CD8-positive, alpha-beta memory T cell (primary cell): ENCODE results near the gene UBTD1. TPM values are rescaled to one million over a fixed set of nuclear protein-coding genes. Genes with fewer than 3 reads are reported as not detected.
A peak's percentile ranks its signal among the peaks of the same experiment; 100 is the strongest.

Experiments used
- CTCF ChIA-PET: fragments of 350-600 bp; sonication (Branson Sonifier 250); formaldehyde crosslinking; loops from one replicate; lab custom pipeline; 2021; ENCODE audit warnings: antibody characterized with exemption; lab: Charles Lee
- POLR2A ChIA-PET: fragments of 350-600 bp; sonication (Branson Sonifier 250); formaldehyde crosslinking; loops from one replicate; lab custom pipeline; 2021; ENCODE audit warnings: antibody characterized with exemption; lab: Charles Lee
- DNase-seq, 5 donors: peaks; one replicate each; pipeline versions ENCODE4 v3.0.0 to v3.0.0-alpha.2; 2020 to 2022; ENCODE audit warnings: mixed read lengths in 1 of 5
- H3K27ac ChIP-seq: one replicate; pipeline ENCODE4 v1.7.0; 2013; ENCODE audit warnings: low read depth, mild to moderate bottlenecking, low read length, moderate library complexity
- H3K27me3 ChIP-seq: 2 replicates; pipeline ENCODE4 v1.7.0; 2013; ENCODE audit warnings: low read length, mild to moderate bottlenecking; ENCODE audit not compliant: insufficient read depth, poor library complexity, severe bottlenecking
- H3K36me3 ChIP-seq: 2 replicates; pipeline ENCODE4 v1.7.0; 2013; ENCODE audit warnings: mild to moderate bottlenecking, low read length, moderate library complexity; ENCODE audit not compliant: insufficient read depth
- H3K4me1 ChIP-seq: 2 replicates; pipeline ENCODE4 v1.7.0; 2013; ENCODE audit warnings: mild to moderate bottlenecking, low read length, moderate library complexity; ENCODE audit not compliant: insufficient read depth
- H3K4me3 ChIP-seq: 2 replicates; pipeline ENCODE4 v1.7.0; 2013; ENCODE audit warnings: mild to moderate bottlenecking, low read length
- H3K9me3 ChIP-seq: 2 replicates; pipeline ENCODE4 v1.7.0; 2013; ENCODE audit warnings: mild to moderate bottlenecking, low read length
- H3K27ac Mint-ChIP-seq, 8 donors: one replicate each; pipeline ENCODE4 v1.8.0; 2020 to 2021; ENCODE audit warnings: mixed read lengths in 8 of 8, mild to moderate bottlenecking in 6 of 8, inconsistent platforms in 3 of 8, moderate library complexity in 3 of 8
- H3K27me3 Mint-ChIP-seq, 2 donors: one replicate each; pipeline ENCODE4 v1.8.0; 2020 to 2021; ENCODE audit warnings: mixed read lengths in 2 of 2, mild to moderate bottlenecking in 1 of 2, moderate library complexity in 1 of 2
- H3K36me3 Mint-ChIP-seq, 3 donors: one replicate each; pipeline ENCODE4 v1.8.0; 2020 to 2021; ENCODE audit warnings: mixed read lengths in 3 of 3, inconsistent platforms in 1 of 3, mild to moderate bottlenecking in 1 of 3
- H3K4me1 Mint-ChIP-seq, 3 donors: one replicate each; pipeline ENCODE4 v1.8.0; 2020 to 2021; ENCODE audit warnings: mixed read lengths in 3 of 3, inconsistent platforms in 1 of 3, mild to moderate bottlenecking in 1 of 3
- H3K4me3 Mint-ChIP-seq, 7 donors: one replicate each; pipeline ENCODE4 v1.8.0; 2020 to 2021; ENCODE audit warnings: mixed read lengths in 7 of 7, mild to moderate bottlenecking in 6 of 7, moderate library complexity in 4 of 7, inconsistent platforms in 2 of 7
- H3K9me3 Mint-ChIP-seq, 5 donors: one replicate each; pipeline ENCODE4 v1.8.0; 2020 to 2022; ENCODE audit warnings: mixed read lengths in 5 of 5, mild to moderate bottlenecking in 3 of 5, moderate library complexity in 2 of 5, inconsistent platforms in 1 of 5
- polyA plus RNA-seq: library from polyadenylated mRNA; unstranded; fragments of 300-500 nt; fragmentation: Illumina TruSeq; gene quantifications from one replicate; pipeline ENCODE4 v1.2.3, GENCODE V29; 2021
- total RNA-seq, 2 experiments: library from RNA; stranded (reverse); gene quantifications; one replicate each; pipeline ENCODE4 v1.2.3, GENCODE V29; 2021

The UBTD1 gene
- total and polyA plus RNA-seq, 3 experiments from 2014 or later: 1.9 to 2.6 (median 2.0) TPM

- H3K27ac Mint-ChIP-seq: peak overlapping the region in 1 of 8 donors; percentile 4
- H3K27me3 Mint-ChIP-seq: no peaks in the 10 kb centered on the region
- no peak for DNase-seq
- H3K27me3 ChIP-seq: no peaks in the 10 kb centered on the region
- H3K36me3 ChIP-seq: no peaks in the 10 kb centered on the region
- no peak overlapping the region for H3K27ac ChIP-seq
- no peaks in the 10 kb centered on the region for H3K4me1 ChIP-seq
- no peaks in the 10 kb centered on the region for H3K4me1 Mint-ChIP-seq
- ChIA-PET CTCF (interaction anchor here (1.1 kb wide), 1 partner anchor 12 kb away, joined by 3 read pairs; no protein-coding TSS in a partner anchor), POLR2A (no interaction called here)
- H3K9me3 ChIP-seq: no peaks in the 10 kb centered on the region
- no peak overlapping the region for H3K4me3 ChIP-seq
- H3K4me3 Mint-ChIP-seq: no peak overlapping the region
- peaks cover 0 to 2% (median 0%) of the 10 kb centered on the region in 3 donors for H3K36me3 Mint-ChIP-seq
- H3K9me3 Mint-ChIP-seq: no peaks in the 10 kb centered on the region
These were observed 66.1 kb downstream of the UBTD1 start for GRCh38 chr10:97564776-97565175.

- ChIA-PET POLR2A (interaction anchor here (0.7 kb wide), 3 partner anchors 68 to 152 kb away, joined by 3 read pairs; partner anchors contain the start of gene UBTD1), CTCF (no interaction called here)
- no peak overlapping the region for H3K4me3 ChIP-seq
- H3K27ac ChIP-seq: no peak overlapping the region
- Mint-ChIP-seq H3K4me1 (no peaks in the 10 kb centered on the region), H3K36me3 (peaks cover 0 to 2% (median 0%) of the 10 kb centered on the region in 3 donors), H3K27me3 (no peaks in the 10 kb centered on the region), H3K27ac (no peak overlapping the region), H3K9me3 (no peaks in the 10 kb centered on the region), H3K4me3 (no peak overlapping the region)
- H3K36me3 ChIP-seq: no peaks in the 10 kb centered on the region
- no peaks in the 10 kb centered on the region for H3K27me3 ChIP-seq
- DNase-seq: no peak
- H3K9me3 ChIP-seq: no peaks in the 10 kb centered on the region
- H3K4me1 ChIP-seq: no peaks in the 10 kb centered on the region
These were observed 67.7 kb downstream of the UBTD1 start for GRCh38 chr10:97566336-97566996.

GRCh38 chr10:97567891-97568290, 69.2 kb downstream of the UBTD1 start:
- DNase-seq: no peak
- Mint-ChIP-seq H3K9me3 (no peaks in the 10 kb centered on the region), H3K27ac (no peak overlapping the region), H3K36me3 (peaks cover 0 to 2% (median 0%) of the 10 kb centered on the region in 3 donors), H3K4me3 (no peak overlapping the region), H3K4me1 (no peaks in the 10 kb centered on the region), H3K27me3 (no peaks in the 10 kb centered on the region)
- no peaks in the 10 kb centered on the region for H3K4me1 ChIP-seq
- ChIA-PET CTCF (no interaction called here), POLR2A (no interaction called here)
- no peaks in the 10 kb centered on the region for H3K27me3 ChIP-seq
- H3K9me3 ChIP-seq: no peaks in the 10 kb centered on the region
- no peak overlapping the region for H3K4me3 ChIP-seq
- H3K36me3 ChIP-seq: no peaks in the 10 kb centered on the region
- H3K27ac ChIP-seq: no peak overlapping the region

- no peaks in the 10 kb centered on the region for H3K9me3 Mint-ChIP-seq
- peaks cover 0 to 2% (median 0%) of the 10 kb centered on the region in 3 donors for H3K36me3 Mint-ChIP-seq
- H3K4me3 Mint-ChIP-seq: no peak overlapping the region
These were observed 71.5 kb downstream of the UBTD1 start for GRCh38 chr10:97570146-97570788.

GRCh38 chr10:97570789-97571471, 72.2 kb downstream of the UBTD1 start:
- Mint-ChIP-seq H3K9me3 (no peaks in the 10 kb centered on the region), H3K4me1 (no peaks in the 10 kb centered on the region), H3K27ac (peak overlapping the region in 1 of 8 donors; percentile 6), H3K36me3 (peaks cover 0 to 2% (median 0%) of the 10 kb centered on the region in 3 donors), H3K27me3 (no peaks in the 10 kb centered on the region), H3K4me3 (no peak overlapping the region)
- Histone ChIP-seq H3K9me3 (no peaks in the 10 kb centered on the region), H3K4me3 (no peak overlapping the region), H3K4me1 (no peaks in the 10 kb centered on the region), H3K27ac (no peak overlapping the region), H3K27me3 (no peaks in the 10 kb centered on the region), H3K36me3 (no peaks in the 10 kb centered on the region)
- ChIA-PET CTCF (interaction anchor here (1.2 to 2.3 kb wide), 6 partner anchors 13 to 161 kb away, joined by 3 to 7 read pairs (median 4); partner anchors contain the start of genes C10orf62 and HOGA1), POLR2A (no interaction called here)
- no peak for DNase-seq

More at GRCh38 chr10:97570146-97570788, 71.5 kb downstream of the UBTD1 start:
- H3K36me3 ChIP-seq: no peaks in the 10 kb centered on the region
- no peak overlapping the region for H3K4me3 ChIP-seq
- Mint-ChIP-seq H3K27me3 (no peaks in the 10 kb centered on the region), H3K27ac (no peak overlapping the region), H3K4me1 (no peaks in the 10 kb centered on the region)
- CTCF ChIA-PET: no interaction called here
- DNase-seq: no peak
- no peaks in the 10 kb centered on the region for H3K9me3 ChIP-seq
- POLR2A ChIA-PET: interaction anchor here (0.7 kb wide), 1 partner anchor 8 kb away, joined by 3 read pairs; no protein-coding TSS in a partner anchor
- H3K27ac ChIP-seq: no peak overlapping the region
- no peaks in the 10 kb centered on the region for H3K27me3 ChIP-seq
- H3K4me1 ChIP-seq: no peaks in the 10 kb centered on the region

GRCh38 chr10:97571622-97572021, 72.9 kb downstream of the UBTD1 start:
- no peak for DNase-seq

GRCh38 chr10:97572214-97572989, 73.7 kb downstream of the UBTD1 start, which contains the start of gene ANKRD2:
Gene ANKRD2, plus strand, starts transcription at chr10:97572779. Its CDS starts 10 bp downstream, at chr10:97572789.
- H3K27ac Mint-ChIP-seq: no peak within 1 kb of the TSS
- H3K27me3 ChIP-seq: no peaks in the 10 kb centered on the region
- no peak within 1 kb of the TSS for H3K27ac ChIP-seq
- H3K36me3 Mint-ChIP-seq: peaks cover 0 to 2% (median 0%) of the 10 kb centered on the region in 3 donors
- H3K4me3 Mint-ChIP-seq: no peak within 1 kb of the TSS
- no peaks in the 10 kb centered on the region for H3K4me1 ChIP-seq
- no peak within 1 kb of the TSS for H3K4me3 ChIP-seq
- peak; percentile 19 to 61 (median 31) for DNase-seq
- H3K9me3 ChIP-seq: no peaks in the 10 kb centered on the region
- no peaks in the 10 kb centered on the region for H3K27me3 Mint-ChIP-seq
- H3K9me3 Mint-ChIP-seq: no peaks in the 10 kb centered on the region
- no peaks in the 10 kb centered on the region for H3K4me1 Mint-ChIP-seq
- POLR2A ChIA-PET: no interaction called here
- no peaks in the 10 kb centered on the region for H3K36me3 ChIP-seq
- CTCF ChIA-PET: interaction anchor here (1.0 to 2.3 kb wide), 11 partner anchors 8 to 160 kb away, joined by 3 to 7 read pairs (median 4); partner anchors contain the start of genes AVPI1, C10orf62 and HOGA1

More at GRCh38 chr10:97571622-97572021, 72.9 kb downstream of the UBTD1 start:
- no peaks in the 10 kb centered on the region for H3K27me3 ChIP-seq
- POLR2A ChIA-PET: no interaction called here
- H3K27ac Mint-ChIP-seq: peak overlapping the region in 1 of 8 donors; percentile 6
- H3K36me3 Mint-ChIP-seq: peaks cover 0 to 2% (median 0%) of the 10 kb centered on the region in 3 donors
- H3K27ac ChIP-seq: no peak overlapping the region
- no peaks in the 10 kb centered on the region for H3K9me3 Mint-ChIP-seq
- H3K4me3 ChIP-seq: no peak overlapping the region
- no peak overlapping the region for H3K4me3 Mint-ChIP-seq
- no peaks in the 10 kb centered on the region for H3K4me1 ChIP-seq
- H3K9me3 ChIP-seq: no peaks in the 10 kb centered on the region
- CTCF ChIA-PET: interaction anchor here (1.0 to 2.3 kb wide), 11 partner anchors 9 to 160 kb away, joined by 3 to 7 read pairs (median 4); partner anchors contain the start of genes AVPI1, C10orf62 and HOGA1
- no peaks in the 10 kb centered on the region for H3K4me1 Mint-ChIP-seq
- no peaks in the 10 kb centered on the region for H3K36me3 ChIP-seq
- no peaks in the 10 kb centered on the region for H3K27me3 Mint-ChIP-seq
